ENCODE data around the gene MCL1. TPM values are rescaled to one million over a fixed set of nuclear protein-coding genes. Genes with fewer than 3 reads are reported as not detected.

MCL1 gene
- total and polyA plus RNA-seq, 5 experiments from 2014 or later, result 125 to 291 (median 170) TPM

Small RNA genes lying within 50 kb of the gene (microRNA-seq; reads per million reads assigned to microRNA genes)
- gene MIR4257 (ENCODE audit: borderline microRNAs expressed), result not detected

Other genes starting within 250 kb of the MCL1 start
- 10 to 100 TPM; 64.1 to 65.1 TPM for gene RPRD2, start 215.5 kb downstream of the MCL1 start, total RNA-seq
- 10 to 100 TPM; 22.5 to 40.5 (median 31.6) TPM for gene RPRD2, start 215.5 kb downstream of the MCL1 start, polyA plus RNA-seq
- gene TARS2, start 92.2 kb downstream of the MCL1 start, total RNA-seq, result 10 to 100 TPM; 34.8 to 41.8 TPM
- 10 to 100 TPM; 23.9 to 37.2 (median 30.6) TPM for gene TARS2, start 92.2 kb downstream of the MCL1 start, polyA plus RNA-seq
- gene ECM1, start 71.5 kb downstream of the MCL1 start, total RNA-seq, result 1 to 10 TPM; 1.5 to 1.6 TPM
- gene ECM1, start 71.5 kb downstream of the MCL1 start, polyA plus RNA-seq, result under 1 TPM in 1 of 3 donors, not detected in 2; 0.17 TPM
- 1 to 10 TPM in 1 of 2 experiments, not detected in 1; 1.9 TPM for gene FALEC, start 63.9 kb downstream of the MCL1 start, total RNA-seq
- 1 to 10 TPM in 1 of 3 donors, under 1 TPM in 1, not detected in 1; 0.38 to 1.3 TPM for gene FALEC, start 63.9 kb downstream of the MCL1 start, polyA plus RNA-seq
- gene ADAMTSL4, start 30.2 kb downstream of the MCL1 start, total RNA-seq, result under 1 TPM; 0.16 to 0.29 TPM
- gene ADAMTSL4, start 30.2 kb downstream of the MCL1 start, polyA plus RNA-seq, result under 1 TPM in 1 of 3 donors, not detected in 2; 0.32 TPM
- 100 to 1,000 TPM; 115 to 117 TPM for gene ENSA, start 50.0 kb upstream of the MCL1 start, total RNA-seq
- gene ENSA, start 50.0 kb upstream of the MCL1 start, polyA plus RNA-seq, result 10 to 100 TPM; 55.2 to 64.4 (median 63.7) TPM
- 10 to 100 TPM; 19.9 to 22.9 TPM for gene GOLPH3L, start 117.5 kb upstream of the MCL1 start, total RNA-seq
- 10 to 100 TPM; 19.4 to 28.2 (median 22.9) TPM for gene GOLPH3L, start 117.5 kb upstream of the MCL1 start, polyA plus RNA-seq
- under 1 TPM; 0.73 to 0.74 TPM for gene HORMAD1, start 141.3 kb upstream of the MCL1 start, total RNA-seq
- gene HORMAD1, start 141.3 kb upstream of the MCL1 start, polyA plus RNA-seq, result under 1 TPM in 1 of 3 donors, not detected in 2; 0.64 TPM
- gene CTSS, start 186.2 kb upstream of the MCL1 start, total RNA-seq, result 10 to 100 TPM; 69.3 to 72.5 TPM
- gene CTSS, start 186.2 kb upstream of the MCL1 start, polyA plus RNA-seq, result 100 to 1,000 TPM; 111 to 137 (median 113) TPM
- gene CTSK, start 228.7 kb upstream of the MCL1 start, total RNA-seq, result 10 to 100 TPM in 1 of 2 experiments, 1 to 10 TPM in 1; 9.0 to 11.1 TPM
- under 1 TPM in 2 of 3 donors, not detected in 1; 0.21 to 0.84 TPM for gene CTSK, start 228.7 kb upstream of the MCL1 start, polyA plus RNA-seq

Measured in naive thymus-derived CD8-positive, alpha-beta T cell (primary cell).